ENCODE results near the gene TMEM236.

The TMEM236 gene

DNA sequence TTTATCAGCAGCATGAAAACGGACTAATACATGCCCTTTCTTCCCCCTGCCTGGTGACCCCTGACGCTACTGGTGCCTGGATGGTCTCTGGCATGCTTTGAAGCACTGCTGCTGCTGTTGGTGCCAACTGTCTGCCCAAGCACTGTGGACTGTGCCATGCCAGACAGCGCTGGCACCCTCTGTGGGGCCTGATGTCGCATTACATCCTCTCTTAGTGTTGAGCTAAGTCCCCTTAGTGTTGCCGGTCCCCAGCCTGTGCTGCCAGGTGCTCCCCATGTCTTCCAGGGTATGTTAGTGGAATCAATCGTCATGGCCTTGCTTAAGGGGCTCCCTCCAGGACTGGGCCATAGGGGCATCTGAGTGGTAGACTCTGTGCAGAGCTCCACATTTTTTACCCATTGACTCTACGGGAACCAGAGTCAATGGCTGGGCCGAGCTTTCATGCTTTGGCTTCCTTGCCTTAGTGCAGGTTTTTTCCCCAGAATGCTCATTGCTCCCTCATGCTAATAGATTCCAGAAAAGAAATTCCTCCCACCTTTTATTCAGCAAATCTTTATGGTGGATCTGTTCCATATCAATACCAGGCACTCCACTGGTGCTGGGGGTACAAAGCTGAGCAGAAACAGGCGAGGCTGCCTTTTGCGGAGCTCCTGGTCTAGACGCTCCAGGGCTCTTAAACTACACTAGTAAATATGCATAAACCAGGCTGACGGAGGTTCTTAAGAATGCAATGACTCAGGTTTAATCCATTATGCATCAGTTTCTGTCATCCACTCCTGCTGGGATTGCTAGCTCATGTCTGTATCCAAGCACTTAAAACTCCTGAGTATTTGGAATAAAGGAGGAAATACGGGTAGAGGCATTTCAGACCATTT lies 35.3 kb downstream of the TMEM236 start:
- TF ChIP-seq, protein P1, sequence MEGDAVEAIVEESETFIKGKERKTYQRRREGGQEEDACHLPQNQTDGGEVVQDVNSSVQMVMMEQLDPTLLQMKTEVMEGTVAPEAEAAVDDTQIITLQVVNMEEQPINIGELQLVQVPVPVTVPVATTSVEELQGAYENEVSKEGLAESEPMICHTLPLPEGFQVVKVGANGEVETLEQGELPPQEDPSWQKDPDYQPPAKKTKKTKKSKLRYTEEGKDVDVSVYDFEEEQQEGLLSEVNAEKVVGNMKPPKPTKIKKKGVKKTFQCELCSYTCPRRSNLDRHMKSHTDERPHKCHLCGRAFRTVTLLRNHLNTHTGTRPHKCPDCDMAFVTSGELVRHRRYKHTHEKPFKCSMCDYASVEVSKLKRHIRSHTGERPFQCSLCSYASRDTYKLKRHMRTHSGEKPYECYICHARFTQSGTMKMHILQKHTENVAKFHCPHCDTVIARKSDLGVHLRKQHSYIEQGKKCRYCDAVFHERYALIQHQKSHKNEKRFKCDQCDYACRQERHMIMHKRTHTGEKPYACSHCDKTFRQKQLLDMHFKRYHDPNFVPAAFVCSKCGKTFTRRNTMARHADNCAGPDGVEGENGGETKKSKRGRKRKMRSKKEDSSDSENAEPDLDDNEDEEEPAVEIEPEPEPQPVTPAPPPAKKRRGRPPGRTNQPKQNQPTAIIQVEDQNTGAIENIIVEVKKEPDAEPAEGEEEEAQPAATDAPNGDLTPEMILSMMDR (IDR thresholded peaks at IDR 0.05; ENCODE audit: insufficient read depth, low read length, poor library complexity, severe bottlenecking) = no peak
- no peak for TF ChIP-seq EZH2phosphoT487 (conservative IDR thresholded peaks at IDR 0.05; ENCODE audit: low read length)
- Histone ChIP-seq H3K9me3 (ENCODE audit: insufficient read depth, low read length) (no peaks in the 10 kb centered on the region), H4K20me1 (ENCODE audit: low read depth, low read length) (no peaks in the 10 kb centered on the region), H3K4me2 (ENCODE audit: low read depth, low read length, poor library complexity, severe bottlenecking) (no peak overlapping the region), H2AFZ (ENCODE audit: low read depth, low read length, severe bottlenecking) (no peak overlapping the region), H3K9me2 (replicated peaks; ENCODE audit: insufficient read depth, low read length) (no peaks in the 10 kb centered on the region), H3K9ac (ENCODE audit: low read length) (no peak overlapping the region), H3K4me3 (ENCODE audit: insufficient read depth, low read length, poor library complexity, severe bottlenecking) (no peak overlapping the region), H3K79me2 (ENCODE audit: insufficient read depth, low read length) (no peaks in the 10 kb centered on the region), H3K27ac (ENCODE audit: low read depth, low read length) (no peak overlapping the region), H3K27me3 (ENCODE audit: low read length) (no peaks in the 10 kb centered on the region), H3F3A (ENCODE audit: insufficient read depth) (no peaks in the 10 kb centered on the region), H3K36me3 (ENCODE audit: low read length) (no peaks in the 10 kb centered on the region)

DNA sequence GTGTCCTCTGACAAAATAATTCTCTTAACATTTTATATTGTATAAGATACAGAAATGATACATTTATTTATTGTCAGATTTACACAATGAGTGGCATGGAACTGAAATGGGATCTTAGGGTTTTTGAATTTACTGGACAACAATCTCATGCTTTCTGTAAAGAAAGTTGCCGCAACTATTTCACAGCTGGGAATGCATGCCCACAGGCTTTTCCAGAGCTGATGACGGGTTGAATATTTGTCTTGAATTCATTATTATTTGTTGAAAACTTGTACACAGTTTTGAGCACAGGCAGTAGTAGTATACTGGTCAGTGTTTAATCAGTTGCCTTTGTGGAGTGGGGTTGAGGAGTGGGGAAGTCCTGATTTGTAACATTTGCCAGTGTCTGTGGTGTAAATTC lies 36.6 kb downstream of the TMEM236 start:
- H2AFZ ChIP-seq (ENCODE audit: low read depth, low read length, severe bottlenecking) = no peak overlapping the region
- H3K4me3 ChIP-seq (ENCODE audit: insufficient read depth, low read length, poor library complexity, severe bottlenecking) = no peak overlapping the region
- no peaks in the 10 kb centered on the region for H3K79me2 ChIP-seq (ENCODE audit: insufficient read depth, low read length)
- no peaks in the 10 kb centered on the region for H3K9me3 ChIP-seq (ENCODE audit: insufficient read depth, low read length)
- H3K27me3 ChIP-seq (ENCODE audit: low read length) = no peaks in the 10 kb centered on the region
- TF ChIP-seq, protein P1 (IDR thresholded peaks at IDR 0.05; ENCODE audit: insufficient read depth, low read length, poor library complexity, severe bottlenecking) = no peak
- no peak overlapping the region for H3K27ac ChIP-seq (ENCODE audit: low read depth, low read length)
- no peaks in the 10 kb centered on the region for H3F3A ChIP-seq (ENCODE audit: insufficient read depth)
- no peaks in the 10 kb centered on the region for H3K36me3 ChIP-seq (ENCODE audit: low read length)
- H3K9ac ChIP-seq (ENCODE audit: low read length) = no peak overlapping the region
- H3K9me2 ChIP-seq (replicated peaks; ENCODE audit: insufficient read depth, low read length) = no peaks in the 10 kb centered on the region
- H3K4me2 ChIP-seq (ENCODE audit: low read depth, low read length, poor library complexity, severe bottlenecking) = no peak overlapping the region
- H4K20me1 ChIP-seq (ENCODE audit: low read depth, low read length) = no peaks in the 10 kb centered on the region

DNA sequence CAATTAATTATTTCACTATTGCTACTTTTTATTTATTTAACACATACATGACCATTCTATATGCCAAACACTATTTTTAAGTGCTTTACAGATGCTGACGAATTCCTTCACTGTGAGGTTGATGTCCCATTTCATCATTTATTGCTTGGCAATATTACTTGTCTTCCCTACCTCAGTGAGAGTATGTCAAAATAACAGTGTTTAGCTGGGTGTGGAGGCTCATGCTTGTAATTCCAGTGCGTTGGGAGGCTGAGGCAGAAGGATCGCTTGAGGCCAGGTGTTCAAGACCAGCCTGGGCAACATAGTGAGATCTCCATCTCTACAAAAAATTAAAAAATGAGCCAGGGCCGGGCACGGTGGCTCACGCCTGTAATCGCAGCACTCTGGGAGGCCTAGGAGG lies 37.4 kb downstream of the TMEM236 start:
- Histone ChIP-seq H3K27ac (ENCODE audit: low read depth, low read length) (no peak overlapping the region), H3K9ac (ENCODE audit: low read length) (no peak overlapping the region), H3K79me2 (ENCODE audit: insufficient read depth, low read length) (no peaks in the 10 kb centered on the region), H3K9me3 (ENCODE audit: insufficient read depth, low read length) (no peaks in the 10 kb centered on the region), H3F3A (ENCODE audit: insufficient read depth) (no peaks in the 10 kb centered on the region), H3K4me2 (ENCODE audit: low read depth, low read length, poor library complexity, severe bottlenecking) (no peak overlapping the region), H4K20me1 (ENCODE audit: low read depth, low read length) (no peaks in the 10 kb centered on the region), H3K9me2 (replicated peaks; ENCODE audit: insufficient read depth, low read length) (no peaks in the 10 kb centered on the region), H3K27me3 (ENCODE audit: low read length) (no peaks in the 10 kb centered on the region), H3K36me3 (ENCODE audit: low read length) (no peaks in the 10 kb centered on the region), H3K4me3 (ENCODE audit: insufficient read depth, low read length, poor library complexity, severe bottlenecking) (no peak overlapping the region), H2AFZ (ENCODE audit: low read depth, low read length, severe bottlenecking) (no peak overlapping the region)
- no peak for TF ChIP-seq EZH2phosphoT487 (conservative IDR thresholded peaks at IDR 0.05; ENCODE audit: low read length)
- TF ChIP-seq, protein P1 (IDR thresholded peaks at IDR 0.05; ENCODE audit: insufficient read depth, low read length, poor library complexity, severe bottlenecking) = no peak
